HG03378 (cell line): ENCODE measurements around the gene URM1.
A peak's percentile ranks its signal among the peaks of the same experiment; 100 is the strongest.
"Not testable (repeated sequence)": the region's sequence is repeated elsewhere in the genome, so short reads cannot be mapped to it uniquely, and the experiment has no call there.

Source experiments
- ATAC-seq: cut with Tn5 transposase; IDR thresholded peaks from one replicate; pipeline ENCODE4 v1.9.1; 2021; ENCODE audit warnings: mild to moderate bottlenecking, moderate library complexity; ENCODE audit not compliant: unreplicated experiment

The URM1 gene

DNA sequence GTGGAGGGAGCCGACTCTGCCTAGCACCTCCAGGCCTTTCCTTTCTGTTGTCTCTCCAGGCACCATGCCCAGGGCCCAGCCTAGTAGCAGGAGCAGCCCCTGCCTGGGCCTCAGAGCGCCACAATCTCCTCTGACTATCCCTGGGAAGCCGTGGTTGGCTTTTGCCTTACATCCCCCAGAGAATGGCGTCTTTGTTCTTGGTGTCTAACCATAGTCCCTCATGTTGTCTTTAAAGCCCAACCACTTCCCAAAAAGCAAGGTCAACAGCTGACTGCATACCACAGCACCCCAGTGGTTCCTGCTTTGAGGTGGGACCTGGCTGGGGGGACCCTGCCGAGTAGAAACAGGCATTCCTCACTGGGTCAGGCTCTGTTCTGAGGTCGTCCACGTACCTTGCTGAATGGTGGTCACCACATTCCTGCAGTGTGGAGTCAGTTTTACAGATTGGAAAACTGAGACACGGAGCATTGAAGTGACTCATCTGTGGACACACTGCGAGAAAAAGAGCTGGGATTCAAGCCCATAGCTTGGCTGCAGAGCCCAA is 35.7 kb downstream of the URM1 start:
- ATAC-seq: no peak

DNA sequence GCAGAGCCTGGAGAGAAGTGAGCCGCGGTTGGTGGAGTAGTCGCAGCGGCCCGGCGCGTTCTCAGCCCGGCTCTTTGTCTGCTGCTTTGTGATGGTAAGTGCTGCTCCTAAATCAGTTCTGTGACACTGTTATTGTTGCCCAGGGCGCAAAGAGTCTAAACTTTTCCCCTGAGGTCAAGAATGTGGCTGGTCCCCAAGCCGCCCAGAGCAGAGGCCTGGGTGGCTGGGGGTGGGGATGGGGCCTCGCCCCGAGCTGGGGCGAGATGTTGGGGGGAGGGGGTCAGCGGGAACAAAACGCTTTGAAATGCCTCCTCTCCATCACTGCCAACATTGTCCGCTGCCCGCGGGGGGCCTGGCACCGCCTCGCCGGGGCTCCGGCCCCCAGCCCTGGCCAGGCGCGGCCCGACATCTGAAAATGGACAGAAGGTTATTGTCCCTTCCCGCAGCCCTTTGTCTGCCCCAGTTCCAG is 37.8 kb downstream of the URM1 start:
- ATAC-seq: no peak

DNA sequence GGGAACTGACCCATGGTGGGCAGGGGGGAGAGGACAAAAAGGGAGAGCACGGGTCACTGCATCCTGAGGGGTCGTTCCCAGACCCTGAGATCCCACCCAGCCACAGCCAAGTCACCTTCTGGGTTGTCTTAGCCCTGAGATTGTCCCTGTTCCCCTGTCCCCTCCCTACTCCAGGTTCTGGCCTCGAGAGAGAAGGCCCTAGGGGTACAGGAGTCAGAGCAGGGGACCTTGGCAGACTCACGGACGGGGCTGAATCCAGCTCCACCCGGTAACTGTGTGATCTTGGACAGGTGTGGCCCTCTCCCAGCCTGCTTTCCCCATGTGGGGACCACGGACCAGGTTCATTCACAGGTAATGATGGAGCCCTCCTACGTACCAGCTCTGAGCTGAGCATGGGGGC is 38.3 kb downstream of the URM1 start:
- ATAC-seq: no peak

DNA sequence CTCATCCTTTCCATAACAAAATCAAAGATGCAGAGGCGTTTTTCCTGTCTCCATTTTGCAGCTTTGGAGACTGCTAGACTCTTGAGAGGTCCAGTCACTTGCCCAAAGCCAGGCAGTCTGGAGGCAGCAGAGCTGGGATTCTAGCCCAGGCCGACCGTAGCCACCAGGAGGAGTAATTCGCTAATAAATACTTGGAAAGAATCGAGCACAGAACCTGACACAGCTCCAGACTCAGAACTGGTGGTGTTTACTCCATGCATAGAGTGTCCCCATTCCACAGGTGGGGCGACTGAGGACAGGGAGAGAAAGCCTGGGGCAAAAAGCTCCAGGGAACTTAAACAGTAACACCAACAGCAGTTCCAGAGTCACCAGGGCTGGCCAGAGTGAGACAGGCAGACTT is 38.8 kb downstream of the URM1 start:
- ATAC-seq: no peak

DNA sequence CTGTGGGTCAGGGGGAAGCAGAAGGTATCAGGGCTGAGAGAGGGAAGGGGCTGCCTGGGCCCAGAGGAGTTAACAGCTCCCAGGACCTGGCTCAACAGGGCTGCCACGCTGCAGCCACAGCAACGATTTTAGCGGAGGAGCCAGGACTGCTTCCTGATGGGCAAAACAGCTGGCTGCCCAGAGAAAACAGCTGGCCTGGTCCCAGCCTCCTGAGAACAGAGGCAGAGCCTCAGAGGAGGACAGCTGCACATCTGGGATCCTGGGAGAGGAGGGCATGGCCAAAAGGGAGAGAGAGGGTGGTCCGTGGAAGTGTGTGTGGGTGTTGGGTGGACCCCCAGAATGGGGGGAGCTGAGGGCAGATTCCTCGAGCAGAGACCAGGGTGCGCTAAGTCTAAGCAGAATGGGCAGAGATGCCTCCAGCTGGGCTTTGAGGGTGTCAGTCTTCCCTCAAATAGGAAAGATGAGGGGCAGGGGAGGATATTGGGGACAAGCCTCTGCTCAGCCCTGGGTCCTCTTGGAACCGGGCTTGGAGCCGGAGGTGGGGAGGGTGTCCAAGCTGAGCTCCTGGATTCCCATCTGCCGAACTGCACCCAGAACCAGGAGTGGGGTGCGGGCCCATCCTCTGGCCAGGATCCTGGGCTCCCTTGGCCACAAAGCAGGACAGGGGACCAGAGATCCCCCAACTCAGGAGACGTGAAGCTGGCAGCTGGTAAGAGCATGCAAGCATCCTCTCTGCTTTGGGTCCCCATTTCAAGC is 40.4 kb downstream of the URM1 start:
- ATAC-seq: no peak

DNA sequence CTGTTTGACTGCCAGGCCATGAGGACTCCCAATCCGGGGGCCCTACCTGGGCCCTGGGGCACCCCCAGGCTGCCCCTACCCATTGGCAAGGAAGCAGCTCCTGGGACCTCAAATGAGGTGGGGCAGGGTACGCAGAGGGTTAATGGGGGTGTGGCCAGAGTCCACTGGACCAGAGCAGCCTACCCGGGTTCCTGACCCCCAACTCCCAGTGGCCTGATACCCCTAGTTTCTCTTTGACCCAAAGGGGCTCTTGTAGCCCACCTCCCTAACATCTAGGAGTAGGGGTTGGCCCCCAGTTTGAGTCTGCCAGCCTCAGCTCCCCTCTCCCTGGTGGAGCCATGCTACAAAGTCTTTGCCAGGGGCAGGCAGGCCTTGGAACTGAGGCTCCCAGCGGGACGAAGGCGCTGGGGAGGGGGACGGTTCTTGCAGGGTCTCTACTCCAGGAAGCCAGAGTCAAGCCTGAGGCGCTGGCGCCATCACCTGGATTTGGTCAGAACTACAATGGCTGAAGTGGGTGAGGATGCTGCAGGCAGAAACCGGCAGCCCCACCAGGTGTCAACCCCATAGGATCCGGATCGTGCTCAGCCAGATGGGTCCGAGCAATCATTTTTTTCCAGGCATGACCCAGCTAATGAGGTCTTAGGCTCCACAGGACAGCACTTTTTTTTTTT is 41.1 kb downstream of the URM1 start:
- ATAC-seq: no peak

DNA sequence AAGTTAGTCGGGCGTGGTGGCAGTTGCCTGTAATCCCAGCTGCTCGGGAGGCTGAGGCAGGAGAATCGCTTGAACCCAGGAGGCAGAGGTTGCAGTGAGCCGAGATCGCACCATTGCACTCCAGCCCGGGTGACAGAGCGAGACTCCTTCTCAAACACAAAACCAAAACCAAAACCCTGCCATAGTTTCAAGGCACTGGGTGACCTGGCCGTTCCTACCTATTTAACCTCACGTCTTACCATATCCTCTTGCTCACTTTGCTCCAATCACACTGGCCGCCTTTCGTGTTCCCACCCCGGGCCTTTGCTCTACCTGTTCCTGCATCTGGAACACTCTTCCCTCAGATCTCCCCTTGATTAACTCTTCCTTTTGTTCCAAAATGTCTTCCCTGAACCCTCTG is 42.6 kb downstream of the URM1 start:
- ATAC-seq: not testable (repeated sequence)

DNA sequence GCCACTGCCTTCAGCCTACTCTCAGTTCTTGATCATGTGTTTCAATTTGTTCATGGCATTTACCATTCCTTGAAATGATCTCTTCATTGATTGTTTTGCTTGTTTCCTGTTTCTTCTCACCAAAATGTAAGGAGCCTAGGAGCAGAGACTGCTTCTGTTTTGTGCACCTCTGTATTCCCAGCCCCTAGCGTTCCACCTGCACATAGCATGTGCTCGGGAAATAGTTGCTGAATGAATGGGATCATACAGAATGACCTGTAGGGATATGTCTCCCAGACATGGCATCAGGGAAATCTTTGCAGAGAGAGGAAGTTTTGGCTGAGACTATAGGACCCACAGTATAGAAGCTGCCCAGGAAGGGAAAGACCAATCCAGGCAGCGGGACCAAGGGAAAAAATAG is 43.3 kb downstream of the URM1 start:
- no peak for ATAC-seq

DNA sequence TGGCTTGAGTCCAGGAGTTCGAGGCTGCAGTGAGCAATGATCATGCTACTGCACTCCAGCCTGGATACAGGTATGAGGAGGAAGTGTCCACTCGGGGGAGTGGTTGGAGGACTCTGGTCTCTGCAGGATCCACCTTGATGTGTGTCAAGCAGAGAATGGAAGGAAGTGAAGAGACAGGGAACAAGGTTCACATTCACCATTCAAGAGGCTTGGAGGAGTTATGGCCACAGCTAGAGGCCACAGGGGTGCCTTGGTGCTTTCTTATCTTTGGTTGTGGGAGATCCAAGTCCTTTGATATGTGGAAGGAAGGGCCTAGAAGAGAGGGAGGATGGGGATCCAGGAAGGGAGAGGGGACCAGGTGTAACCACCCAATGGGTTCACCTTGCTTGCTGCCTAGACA is 44.1 kb downstream of the URM1 start:
- ATAC-seq: no peak

DNA sequence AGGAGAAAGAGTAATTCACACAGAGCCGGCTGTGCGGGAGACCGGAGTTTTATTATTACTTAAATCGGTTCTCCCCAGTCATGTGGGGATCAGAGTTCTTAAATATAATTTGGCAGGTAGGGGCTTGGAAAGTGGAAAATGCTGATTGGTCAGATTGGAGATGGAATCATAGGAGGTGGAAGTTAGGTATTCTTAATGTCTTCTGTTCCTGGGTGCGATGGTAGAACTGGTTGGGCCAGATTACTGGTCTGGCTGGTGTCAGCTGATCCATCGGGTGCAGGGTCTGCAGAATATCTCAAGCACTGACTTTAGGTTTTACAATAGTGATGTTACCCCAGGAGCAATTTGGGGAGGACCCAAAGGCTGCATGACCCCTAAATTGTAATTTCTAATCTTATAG is 44.8 kb downstream of the URM1 start:
- ATAC-seq: no peak

DNA sequence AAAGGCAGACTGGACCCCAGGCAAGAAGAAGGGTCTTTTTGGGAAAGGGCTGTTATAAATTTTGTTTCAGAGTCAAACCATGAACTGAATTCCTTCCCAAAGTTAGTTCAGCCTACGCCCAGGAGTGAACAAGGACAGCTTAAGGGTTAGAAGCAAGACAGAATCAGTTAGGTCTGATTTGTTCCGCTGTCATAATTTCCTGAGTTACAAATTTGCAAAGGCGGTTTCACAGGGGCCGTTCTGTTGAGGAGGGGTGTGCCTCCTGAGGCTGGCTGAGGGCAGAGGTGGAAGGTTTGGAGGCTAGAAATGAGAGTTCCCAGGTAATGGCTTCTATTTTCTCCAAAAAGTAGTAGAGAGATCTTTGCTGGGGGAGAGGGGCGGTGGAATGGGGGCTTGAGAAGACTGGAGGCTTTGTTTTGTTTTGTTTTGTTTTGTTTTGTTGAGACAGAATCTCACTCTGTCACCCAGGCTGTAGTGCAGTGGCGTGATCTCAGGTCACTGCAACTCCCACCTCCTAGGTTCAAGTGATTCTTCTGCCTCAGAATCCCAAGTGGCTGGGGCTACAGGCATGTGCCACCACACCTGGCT is 45.4 kb downstream of the URM1 start:
- no peak for ATAC-seq

DNA sequence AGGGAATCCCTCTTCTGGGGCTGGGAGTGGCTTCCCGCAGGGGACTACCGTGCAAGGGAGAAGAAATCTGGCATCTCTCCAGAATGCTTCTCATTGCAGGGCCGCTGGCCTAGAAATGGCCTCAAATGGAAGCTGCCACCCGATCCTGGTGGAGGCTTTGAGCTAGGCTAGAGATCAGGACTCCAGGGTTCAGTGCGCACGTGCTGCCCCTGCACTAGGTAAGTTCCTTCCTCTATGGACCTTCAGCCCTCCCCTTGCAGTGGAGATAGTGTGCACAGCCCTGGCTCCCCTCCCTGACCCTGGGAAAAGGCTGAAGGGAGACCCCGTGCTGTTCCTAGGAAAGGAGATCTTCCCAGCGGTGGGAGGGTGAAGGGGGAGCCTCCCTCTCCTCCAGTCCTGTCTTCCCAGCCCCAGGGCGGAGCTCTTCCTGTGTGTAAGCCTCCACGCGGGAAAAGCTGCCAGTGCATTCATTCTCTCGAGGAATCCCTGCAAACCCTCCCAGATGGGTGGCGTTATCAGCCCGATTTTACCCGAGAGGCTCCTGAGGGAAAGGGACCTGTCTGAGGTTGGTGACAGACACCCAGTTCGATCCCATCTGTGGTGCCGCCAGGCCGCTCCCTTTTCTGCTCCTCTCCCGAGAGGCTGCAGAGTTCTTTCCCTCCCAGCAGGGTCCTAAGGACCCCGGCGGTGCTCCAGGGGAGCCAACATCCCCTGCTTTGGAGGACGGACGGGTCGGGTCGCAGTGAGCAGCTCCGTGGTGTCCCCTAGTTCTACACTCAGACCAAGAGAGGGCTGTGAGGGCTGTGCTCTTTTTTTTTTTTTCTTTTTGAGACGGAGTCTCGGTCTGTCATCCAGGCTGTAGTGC is 48.1 kb downstream of the URM1 start:
- ATAC-seq: no peak

DNA sequence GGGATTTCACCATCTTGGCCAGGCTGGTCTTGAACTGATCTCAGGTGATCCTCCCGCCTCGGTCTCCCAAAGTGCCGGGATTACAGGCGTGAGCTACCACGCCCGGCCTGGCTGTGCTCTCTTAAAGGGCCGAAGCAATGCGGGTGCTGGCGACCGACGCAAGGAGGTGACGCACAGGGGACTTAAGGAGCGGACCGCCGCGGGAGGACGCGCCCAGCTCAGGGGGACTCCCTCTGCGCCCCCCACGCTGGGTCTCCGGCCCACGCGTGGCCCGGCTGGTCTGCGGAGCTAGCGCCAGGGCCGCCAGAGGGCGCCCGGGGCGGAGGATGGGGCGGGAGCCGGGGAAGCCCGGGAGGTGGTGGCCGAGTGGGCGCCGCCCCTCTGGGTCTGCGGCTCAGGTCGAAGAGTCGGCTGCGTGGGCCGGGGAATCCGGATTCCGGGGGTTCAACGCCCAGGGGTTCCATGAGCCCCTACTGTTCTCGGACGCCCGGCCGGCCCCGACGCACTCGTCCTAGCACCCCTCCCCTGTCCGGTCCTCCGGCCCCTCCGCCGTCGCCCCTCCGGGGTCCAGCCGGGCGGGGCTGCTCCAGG is 49.0 kb downstream of the URM1 start:
- ATAC-seq: peak; percentile 51

DNA sequence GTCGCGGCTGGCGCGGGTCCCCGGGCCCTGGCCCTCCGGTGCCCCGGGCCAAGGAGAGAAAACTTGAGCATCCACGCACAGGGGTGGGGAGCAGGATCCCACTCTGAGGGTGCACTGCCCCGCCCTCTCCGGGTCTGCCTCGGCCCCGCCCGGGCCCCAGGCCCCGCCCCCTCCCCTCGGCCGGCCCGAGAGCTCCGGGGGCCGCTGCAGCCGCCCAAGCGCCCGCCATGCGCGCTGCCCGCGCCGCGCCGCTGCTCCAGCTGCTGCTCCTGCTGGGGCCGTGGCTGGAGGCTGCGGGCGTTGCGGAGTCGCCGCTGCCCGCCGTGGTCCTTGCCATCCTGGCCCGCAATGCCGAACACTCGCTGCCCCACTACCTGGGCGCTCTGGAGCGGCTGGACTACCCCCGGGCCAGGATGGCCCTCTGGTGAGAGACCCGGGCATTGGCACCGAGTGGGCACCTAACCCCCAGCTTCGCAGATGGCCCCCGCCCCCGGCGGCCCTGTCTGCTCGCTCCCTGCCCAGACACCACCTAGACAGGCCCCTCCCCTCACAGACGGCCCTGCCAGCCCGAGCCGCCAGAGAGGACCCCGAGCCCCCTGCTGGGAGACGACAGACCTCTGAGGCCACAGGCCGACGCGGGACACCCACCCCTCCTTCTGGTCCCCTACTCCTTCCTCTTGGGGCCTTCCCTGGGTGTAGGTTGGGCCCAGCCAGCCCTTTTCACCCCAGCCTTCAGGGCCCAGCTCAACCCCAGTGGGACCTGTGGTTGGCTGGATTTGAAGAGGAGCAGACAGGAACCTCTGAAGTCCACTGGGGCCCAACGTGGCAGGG is 49.7 kb downstream of the URM1 start, which contains the start of gene CERCAM:
TSS of gene CERCAM (plus strand) at position 207 of the 831 bp plus-strand sequence. CDS start at position 228, 21 bp downstream.
- peak; percentile 56 for ATAC-seq

DNA sequence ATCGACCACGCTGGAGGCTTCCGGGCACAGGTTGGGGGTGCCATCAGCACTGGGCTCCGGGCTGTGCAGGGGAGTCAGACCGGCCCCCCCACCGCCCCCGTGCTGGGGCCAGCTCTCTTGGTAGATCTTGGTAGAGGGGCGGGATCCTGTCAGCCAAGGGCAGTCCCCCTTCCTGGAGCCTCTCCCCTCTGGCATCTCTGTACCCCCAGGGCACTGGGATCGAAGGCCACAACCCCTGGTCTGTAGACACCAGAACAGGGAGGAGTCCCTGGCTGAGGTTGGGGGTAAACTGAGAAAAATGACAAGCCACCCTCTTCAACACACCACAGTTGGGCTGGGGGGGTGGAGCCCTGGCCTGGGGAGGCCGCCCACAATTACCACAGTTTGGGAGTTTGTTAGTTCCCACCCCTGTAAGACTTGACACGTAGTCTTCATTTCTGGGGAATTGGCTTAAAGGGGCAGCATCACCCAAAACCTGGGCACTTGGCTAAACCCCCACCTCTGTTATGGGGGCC is 50.4 kb downstream of the URM1 start:
- ATAC-seq: no peak

DNA sequence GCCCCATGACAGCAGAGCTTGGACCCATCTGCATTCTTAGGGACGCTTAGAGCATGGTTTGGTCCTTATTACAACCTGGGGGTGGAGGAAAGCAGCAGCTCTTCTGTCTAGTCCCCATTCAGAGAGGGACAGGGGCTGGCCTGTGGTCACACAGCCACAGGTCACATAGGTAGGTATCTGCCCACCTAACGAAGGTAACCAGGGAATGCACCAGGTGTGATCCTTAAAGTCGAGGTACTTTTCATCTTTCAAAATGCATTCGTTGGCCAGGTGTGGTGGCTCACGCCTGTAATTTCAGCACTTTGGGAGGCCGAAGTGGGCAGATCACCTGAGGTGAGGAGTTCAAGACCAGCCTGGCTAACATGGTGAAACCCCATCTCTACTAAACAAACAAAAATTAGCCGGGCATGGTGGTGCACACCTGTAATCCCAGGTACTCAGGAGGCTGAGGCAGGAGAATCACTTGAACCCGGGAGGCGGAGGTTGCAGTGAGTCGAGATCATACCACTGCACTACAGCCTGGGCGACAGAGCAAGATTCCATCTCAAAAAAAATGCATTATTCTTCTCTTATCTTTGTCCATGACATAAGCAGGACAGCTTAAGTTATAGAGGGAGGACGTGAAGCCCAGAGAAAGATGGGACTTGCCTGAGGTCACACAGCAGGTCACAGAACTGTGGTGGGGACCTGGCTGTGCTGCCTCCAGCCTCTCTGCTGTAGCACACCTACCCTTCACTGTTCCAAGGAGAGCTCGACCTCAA is 51.0 kb downstream of the URM1 start:
- not testable (repeated sequence) for ATAC-seq

DNA sequence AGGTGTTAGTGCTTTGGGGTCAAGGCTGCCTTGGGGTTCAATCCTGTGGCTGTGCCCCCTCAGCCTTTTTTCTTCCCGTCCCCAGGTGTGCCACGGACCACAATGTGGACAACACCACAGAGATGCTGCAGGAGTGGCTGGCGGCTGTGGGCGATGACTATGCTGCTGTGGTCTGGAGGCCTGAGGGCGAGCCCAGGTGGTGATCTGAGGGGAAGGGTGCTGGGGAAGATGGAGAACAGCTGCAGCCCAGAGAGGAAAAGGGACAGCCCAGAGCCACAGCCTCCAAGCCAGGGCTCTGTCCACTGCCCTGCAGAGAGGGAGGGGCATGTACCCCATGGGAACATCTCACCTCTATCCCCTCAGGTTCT is 51.6 kb downstream of the URM1 start:
- no peak for ATAC-seq

DNA sequence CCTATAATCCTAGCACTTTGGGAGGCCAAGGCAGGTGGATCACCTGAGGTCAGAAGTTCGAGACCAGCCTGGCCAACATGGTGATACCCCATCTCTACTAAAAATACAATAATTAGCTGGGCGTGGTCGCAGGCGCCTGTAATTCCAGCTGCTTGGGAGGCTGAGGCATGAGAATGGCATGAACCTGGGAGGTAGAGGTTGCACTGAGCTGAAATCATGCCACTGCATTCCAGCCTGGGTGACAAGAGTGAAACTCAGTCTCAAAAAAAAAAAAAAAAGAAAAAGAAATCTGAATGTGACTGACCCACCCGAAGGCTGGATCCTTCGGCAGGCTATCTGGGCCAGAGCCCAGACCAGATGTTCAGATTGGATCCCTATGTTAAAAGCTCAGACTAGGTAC is 52.2 kb downstream of the URM1 start:
- ATAC-seq: not testable (repeated sequence)
